SK-N-SH treated with all-trans-retinoic acid at 6 μM for 48 hours (cell line): ENCODE results near the gene ARIH2.

Experiments
- ATAC-seq: fragments of 200-7000 bp; cut with Tn5 transposase; 3 replicates; pipeline ENCODE4 v1.9.1; 2020; ENCODE audit warnings: mild to moderate bottlenecking, moderate library complexity
- ARNTL ChIP-seq: fragments of 450-650 bp; formaldehyde crosslinking; IDR thresholded peaks from 2 replicates; pipeline ENCODE4 v1.5.0; 2020; ENCODE audit warnings: low read depth, mild to moderate bottlenecking, moderate library complexity, borderline replicate concordance
- BACH2 ChIP-seq: fragments of 250-450 bp; sonication (Bioruptor Pico); IDR thresholded peaks from 2 replicates; pipeline ENCODE4 v1.9.0; 2021; ENCODE audit warnings: mild to moderate bottlenecking, borderline replicate concordance
- CSDC2 ChIP-seq: fragments of 250-450 bp; sonication (Bioruptor Pico); IDR thresholded peaks from 2 replicates; pipeline ENCODE4 v1.5.0; 2020; ENCODE audit warnings: mild to moderate bottlenecking, moderate library complexity
- CSRNP3 ChIP-seq: fragments of 250-450 bp; sonication (Bioruptor Pico); IDR thresholded peaks from 2 replicates; pipeline ENCODE4 v1.5.1; 2021; ENCODE audit warnings: mild to moderate bottlenecking, moderate library complexity
- ESRRG ChIP-seq: fragments of 250-450 bp; sonication (Bioruptor Pico); IDR thresholded peaks from 2 replicates; pipeline ENCODE4 v1.6.1; 2021; ENCODE audit warnings: mild to moderate bottlenecking
- ISL1 ChIP-seq: fragments of 250-450 bp; sonication (Bioruptor Pico); IDR thresholded peaks from 2 replicates; pipeline ENCODE4 v2.1.2; 2022; ENCODE audit warnings: mild to moderate bottlenecking, moderate library complexity
- OSR1 ChIP-seq: fragments of 250-450 bp; sonication (Bioruptor Pico); IDR thresholded peaks from 2 replicates; pipeline ENCODE4 v1.8.0; 2022; ENCODE audit warnings: moderate library complexity, mild to moderate bottlenecking, inconsistent platforms
- PATZ1 ChIP-seq: fragments of 250-450 bp; sonication (Bioruptor Pico); IDR thresholded peaks from 2 replicates; pipeline ENCODE4 v1.8.0; 2020; ENCODE audit warnings: mild to moderate bottlenecking, moderate library complexity, borderline replicate concordance
- POU6F1 ChIP-seq: fragments of 250-450 bp; sonication (Bioruptor Pico); IDR thresholded peaks from 2 replicates; pipeline ENCODE4 v1.8.0; 2021; ENCODE audit warnings: low read depth, mild to moderate bottlenecking, moderate library complexity, borderline replicate concordance
- RARB ChIP-seq: fragments of 250-450 bp; sonication (Bioruptor Pico); IDR thresholded peaks from 2 replicates; pipeline ENCODE4 v1.8.0; 2021; ENCODE audit warnings: mild to moderate bottlenecking, moderate library complexity
- SNAI2 ChIP-seq: fragments of 250-450 bp; sonication (Bioruptor Pico); IDR thresholded peaks from 2 replicates; pipeline ENCODE4 v1.5.0; 2020; ENCODE audit warnings: mild to moderate bottlenecking, moderate library complexity
- TCF4 ChIP-seq: fragments of 250-450 bp; sonication (Bioruptor Pico); IDR thresholded peaks from 2 replicates; pipeline ENCODE4 v1.8.0; 2021; ENCODE audit warnings: mild to moderate bottlenecking, moderate library complexity, borderline replicate concordance
- TOX ChIP-seq: fragments of 250-450 bp; sonication (Bioruptor Pico); IDR thresholded peaks from 2 replicates; pipeline ENCODE4 v1.8.0; 2021; ENCODE audit warnings: mild to moderate bottlenecking, moderate library complexity, borderline replicate concordance
- TSHZ2 ChIP-seq: fragments of 250-450 bp; sonication (Bioruptor Pico); IDR thresholded peaks from 2 replicates; pipeline ENCODE4 v1.5.0; 2020; ENCODE audit warnings: mild to moderate bottlenecking, moderate library complexity
- ZC3H10 ChIP-seq: fragments of 250-450 bp; sonication (Bioruptor Pico); IDR thresholded peaks from 2 replicates; pipeline ENCODE4 v1.5.1; 2021; ENCODE audit warnings: mild to moderate bottlenecking, moderate library complexity
- ZFP3 ChIP-seq: fragments of 250-450 bp; sonication (Bioruptor Pico); IDR thresholded peaks from 2 replicates; pipeline ENCODE4 v1.5.0; 2020; ENCODE audit warnings: mild to moderate bottlenecking, moderate library complexity
- ZFP30 ChIP-seq: fragments of 450-650 bp; formaldehyde crosslinking; IDR thresholded peaks from 2 replicates; pipeline ENCODE4 v1.5.0; 2022; ENCODE audit warnings: mild to moderate bottlenecking, moderate library complexity
- ZNF8 ChIP-seq: fragments of 450-650 bp; formaldehyde crosslinking; IDR thresholded peaks from 2 replicates; pipeline ENCODE4 v1.5.0; 2020; ENCODE audit warnings: mild to moderate bottlenecking, moderate library complexity

Gene ARIH2

GRCh38 chr3:49025793-49026520 is 107.3 kb downstream of the ARIH2 start (continued):
- no peak for TF ChIP-seq CSRNP3 (CRISPR knock-in tag)
- no peak for TF ChIP-seq ESRRG
- no peak for TF ChIP-seq ZFP30 (CRISPR knock-in tag)
- no peak for TF ChIP-seq PATZ1 (CRISPR knock-in tag)

- TF ChIP-seq SNAI2, result no peak
- no peak for TF ChIP-seq OSR1 (CRISPR knock-in tag)
- TF ChIP-seq BACH2 (CRISPR knock-in tag), result no peak
- no peak for TF ChIP-seq TOX
- TF ChIP-seq CSDC2 (CRISPR knock-in tag), result no peak
- no peak for TF ChIP-seq ZFP30 (CRISPR knock-in tag)
- no peak for TF ChIP-seq ARNTL
- TF ChIP-seq TSHZ2 (CRISPR knock-in tag), result no peak
- TF ChIP-seq POU6F1 (CRISPR knock-in tag), result no peak
- ATAC-seq, result no peak
Observed at GRCh38 chr3:49026536-49026935, 107.9 kb downstream of the ARIH2 start.

GRCh38 chr3:49027634-49028033 is 109.0 kb downstream of the ARIH2 start:
- ATAC-seq, result no peak
- TF ChIP-seq SNAI2 (no peak), CSRNP3 (CRISPR knock-in tag) (no peak), RARB (CRISPR knock-in tag) (no peak), ZNF8 (CRISPR knock-in tag) (no peak), ESRRG (no peak), BACH2 (CRISPR knock-in tag) (no peak), POU6F1 (CRISPR knock-in tag) (no peak), TSHZ2 (CRISPR knock-in tag) (no peak), OSR1 (CRISPR knock-in tag) (no peak), ZFP3 (CRISPR knock-in tag) (no peak), PATZ1 (CRISPR knock-in tag) (no peak), ISL1 (no peak), ARNTL (no peak), ZFP30 (CRISPR knock-in tag) (no peak), TCF4 (no peak), ZC3H10 (CRISPR knock-in tag) (no peak), TOX (no peak)
